Keratinocyte (primary cell): ENCODE data around the gene SIVA1. TPM values are rescaled to one million over a fixed set of nuclear protein-coding genes. Genes with fewer than 3 reads are reported as not detected.
"Not testable (repeated sequence)": the region's sequence is repeated elsewhere in the genome, so short reads cannot be mapped to it uniquely, and the experiment has no call there.

Source experiments
- DNase-seq: peaks from one replicate; pipeline ENCODE4 v3.0.0-alpha.2; 2011; ENCODE audit warnings: low read depth, missing footprints, low spot score
- FAIRE-seq: peaks from 2 replicates; lab custom pipeline; 2011; peaks lifted over from hg19 to GRCh38; lab: Jason Lieb, UNC
- H2AFZ ChIP-seq: 2 replicates; pipeline ENCODE4 v1.6.0; 2012; ENCODE audit warnings: low read length, control low read depth, inconsistent platforms; ENCODE audit not compliant: control insufficient read depth
- H3K27ac ChIP-seq: 2 replicates; pipeline ENCODE4 v1.5.1; 2011; ENCODE audit warnings: low read length; ENCODE audit not compliant: control insufficient read depth, insufficient read depth
- H3K27me3 ChIP-seq: 3 replicates; pipeline ENCODE4 v1.6.0; 2011; ENCODE audit warnings: low read length; ENCODE audit not compliant: control insufficient read depth, insufficient read depth; ENCODE audit errors: extremely low read depth
- H3K36me3 ChIP-seq, 2 experiments: 2 replicates in 1 of 2; 3 replicates in 1 of 2; pipeline ENCODE4 v1.5.1; 2011; ENCODE audit warnings: low read length in 2 of 2, mild to moderate bottlenecking in 1 of 2; ENCODE audit not compliant: control insufficient read depth in 2 of 2, insufficient read depth in 2 of 2; ENCODE audit errors: extremely low read depth in 1 of 2
- H3K4me1 ChIP-seq: 3 replicates; pipeline ENCODE4 v1.5.1; 2011; ENCODE audit warnings: low read length; ENCODE audit not compliant: control insufficient read depth, insufficient read depth; ENCODE audit errors: extremely low read depth
- H3K4me2 ChIP-seq: 3 replicates; pipeline ENCODE4 v1.6.0; 2011; ENCODE audit warnings: low read depth, low read length; ENCODE audit not compliant: control insufficient read depth, insufficient read depth; ENCODE audit errors: extremely low read depth
- H3K4me3 ChIP-seq, 3 experiments: fragments of 200-600 bp in 1 of 3; sonication (generic) in 1 of 3; 2 replicates in 2 of 3; 3 replicates in 1 of 3; pipeline ENCODE4 v1.5.1; 2011 to 2016; ENCODE audit warnings: low read length in 3 of 3, mild to moderate bottlenecking in 3 of 3, control low read depth in 2 of 3, inconsistent platforms in 1 of 3, low read depth in 1 of 3, mixed read lengths in 1 of 3, mixed run types in 1 of 3, moderate library complexity in 1 of 3; ENCODE audit not compliant: control insufficient read depth in 2 of 3, insufficient read depth in 2 of 3; ENCODE audit errors: extremely low read depth in 1 of 3
- H3K79me2 ChIP-seq: 2 replicates; pipeline ENCODE4 v1.6.0; 2012; ENCODE audit warnings: low read length; ENCODE audit not compliant: control insufficient read depth, insufficient read depth
- H3K9ac ChIP-seq: 3 replicates; pipeline ENCODE4 v1.6.0; 2011; ENCODE audit warnings: low read length; ENCODE audit not compliant: control insufficient read depth, insufficient read depth; ENCODE audit errors: extremely low read depth
- H3K9me1 ChIP-seq: 3 replicates; pipeline ENCODE4 v1.6.0; 2011; ENCODE audit warnings: low read length; ENCODE audit not compliant: control insufficient read depth, insufficient read depth; ENCODE audit errors: extremely low read depth
- H3K9me3 ChIP-seq: 2 replicates; pipeline ENCODE4 v1.5.1; 2012; ENCODE audit warnings: low read depth, low read length; ENCODE audit not compliant: control insufficient read depth
- H4K20me1 ChIP-seq: 3 replicates; pipeline ENCODE4 v1.6.0; 2011; ENCODE audit warnings: low read length; ENCODE audit not compliant: control insufficient read depth, insufficient read depth; ENCODE audit errors: extremely low read depth
- CTCF ChIP-seq, 3 experiments: IDR thresholded peaks in 1 of 3; conservative IDR thresholded peaks in 1 of 3; optimal IDR thresholded peaks in 1 of 3; 2 replicates in 2 of 3; 3 replicates in 1 of 3; pipeline versions ENCODE3 to v1.5.1; 2011; ENCODE audit warnings: low read length in 3 of 3, mild to moderate bottlenecking in 3 of 3, moderate library complexity in 2 of 3, control low read depth in 1 of 3, inconsistent platforms in 1 of 3; ENCODE audit not compliant: insufficient read depth in 2 of 3; ENCODE audit errors: extremely low read depth in 1 of 3
- EZH2 ChIP-seq: IDR thresholded peaks from one replicate; pipeline ENCODE4 v1.6.1; 2012; ENCODE audit warnings: inconsistent platforms, mild to moderate bottlenecking, low read length, moderate library complexity
- dilution Hi-C: fragments of 300-500 bp; cut with MboI; formaldehyde crosslinking; loops from one replicate; pipeline ENCODE4 v1.7.0; 2020; ENCODE audit warnings: low sequenced_read_pairs; ENCODE audit not compliant: extremely low pct_ligation_motif_present
- polyA plus RNA-seq, 5 experiments: library from polyadenylated mRNA; depleted of rRNA in 3 of 5; stranded (reverse) in 3 of 5; stranded (forward) in 1 of 5; unstranded in 1 of 5; fragments of >200 nt; gene quantifications; 1 replicate in 1 of 5; 2 replicates in 3 of 5; 3 replicates in 1 of 5; pipeline versions ENCODE4 v1.2.1 to v1.2.3, GENCODE V29; 2011 to 2012; ENCODE audit warnings: missing spikeins in 2 of 5, low read depth in 1 of 5, low replicate concordance in 1 of 5

The SIVA1 gene
- polyA plus RNA-seq, 1 donor (not counting 4 experiments of a cell fraction or from before 2014, with no cell fraction given), result 35.3 TPM

- peak overlapping the region; percentile 55 for H3K9ac ChIP-seq
- peak overlapping the region; percentile 70 for H3K4me2 ChIP-seq
- no peaks in the 10 kb centered on the region for H3K27me3 ChIP-seq
- H3K9me1 ChIP-seq, result peaks cover 2% of the 10 kb centered on the region
- H3K9me3 ChIP-seq, result no peaks in the 10 kb centered on the region
- H3K4me1 ChIP-seq, result peaks cover 59% of the 10 kb centered on the region
- no peak for DNase-seq
- peaks cover 2% of the 10 kb centered on the region for H4K20me1 ChIP-seq
- TF ChIP-seq CTCF (optimal IDR thresholded peaks at IDR 0.05 in 1 of 3, IDR thresholded peaks at IDR 0.05 in 1 of 3, conservative IDR thresholded peaks at IDR 0.05 in 1 of 3; ENCODE audit: extremely low read depth in 1 of 3, insufficient read depth in 2 of 3, low read length in 3 of 3) (peak in 2 of 3 experiments; percentile 7 to 33), EZH2 (no peak)
- dilution Hi-C loops, result no loop called here
- no peaks in the 10 kb centered on the region for H3K36me3 ChIP-seq
- peak overlapping the region; percentile 74 for H3K27ac ChIP-seq
- H3K79me2 ChIP-seq, result peaks cover 12% of the 10 kb centered on the region
- H2AFZ ChIP-seq, result no peak overlapping the region
- peak; percentile 66 for FAIRE-seq
- no peak overlapping the region for H3K4me3 ChIP-seq
Measured at GRCh38 chr14:104749111-104749649, 3.8 kb upstream of the SIVA1 start.

GRCh38 chr14:104750056-104750752, 2.7 kb upstream of the SIVA1 start:
- Histone ChIP-seq H4K20me1 (peaks cover 3% of the 10 kb centered on the region), H3K9me1 (peaks cover 2% of the 10 kb centered on the region), H3K27me3 (no peaks in the 10 kb centered on the region), H3K36me3 (no peaks in the 10 kb centered on the region), H3K9me3 (no peaks in the 10 kb centered on the region), H3K4me2 (peak overlapping the region; percentile 70), H3K9ac (peak overlapping the region; percentile 55), H3K4me3 (peak overlapping the region in 1 of 3 experiments; percentile 17), H3K79me2 (peaks cover 23% of the 10 kb centered on the region), H3K4me1 (peaks cover 64% of the 10 kb centered on the region), H2AFZ (peak overlapping the region; percentile 17), H3K27ac (peak overlapping the region; percentile 74)
- no peak for TF ChIP-seq CTCF (optimal IDR thresholded peaks at IDR 0.05 in 1 of 3, IDR thresholded peaks at IDR 0.05 in 1 of 3, conservative IDR thresholded peaks at IDR 0.05 in 1 of 3; ENCODE audit: extremely low read depth in 1 of 3, insufficient read depth in 2 of 3, low read length in 3 of 3)
- TF ChIP-seq EZH2, result no peak
- peak; percentile 82 for FAIRE-seq
- dilution Hi-C loops, result loop anchor here (10.0 kb wide), 1 partner anchor 75 kb away; no protein-coding TSS in a partner anchor
- no peak for DNase-seq

- peak overlapping the region; percentile 70 for H3K4me2 ChIP-seq
- FAIRE-seq, H3K9ac ChIP-seq, H3K9me1 ChIP-seq, H3K27me3 ChIP-seq, H3K9me3 ChIP-seq, DNase-seq, H3K36me3 ChIP-seq, H4K20me1 ChIP-seq, H3K4me3 ChIP-seq, H3K27ac ChIP-seq, H2AFZ ChIP-seq: not testable (repeated sequence)
- H3K4me1 ChIP-seq, result peaks cover 62% of the 10 kb centered on the region
- dilution Hi-C loops, result loop anchor here (10.0 kb wide), 1 partner anchor 74 kb away; no protein-coding TSS in a partner anchor
- H3K79me2 ChIP-seq, result peaks cover 27% of the 10 kb centered on the region
Measured at GRCh38 chr14:104750753-104751057, 2.2 kb upstream of the SIVA1 start.
